Endothelial cell of umbilical vein (primary cell): ENCODE results near the gene FIBCD1.

Experiments used
- MYC ChIP-seq: IDR thresholded peaks from one replicate; pipeline ENCODE4 v1.6.1; 2011; ENCODE audit warnings: mild to moderate bottlenecking, low read depth, low read length
- POLR2A ChIP-seq: IDR thresholded peaks from 2 replicates; pipeline ENCODE4 v1.6.1; 2012; ENCODE audit warnings: low read depth, mild to moderate bottlenecking, control low read depth, low read length
- TF ChIP-seq, protein P1 (sequence below), 2 donors: IDR thresholded peaks; 1 replicate in 1 of 2; 2 replicates in 1 of 2; pipeline ENCODE4 v1.5.1; 2011; ENCODE audit warnings: low read length in 2 of 2, mild to moderate bottlenecking in 2 of 2, moderate library complexity in 2 of 2, control low read depth in 1 of 2, inconsistent platforms in 1 of 2, low read depth in 1 of 2; ENCODE audit not compliant: insufficient read depth in 1 of 2; ENCODE audit errors: extremely low read depth in 1 of 2

- no peak for TF ChIP-seq POLR2A
- TF ChIP-seq, protein P1, sequence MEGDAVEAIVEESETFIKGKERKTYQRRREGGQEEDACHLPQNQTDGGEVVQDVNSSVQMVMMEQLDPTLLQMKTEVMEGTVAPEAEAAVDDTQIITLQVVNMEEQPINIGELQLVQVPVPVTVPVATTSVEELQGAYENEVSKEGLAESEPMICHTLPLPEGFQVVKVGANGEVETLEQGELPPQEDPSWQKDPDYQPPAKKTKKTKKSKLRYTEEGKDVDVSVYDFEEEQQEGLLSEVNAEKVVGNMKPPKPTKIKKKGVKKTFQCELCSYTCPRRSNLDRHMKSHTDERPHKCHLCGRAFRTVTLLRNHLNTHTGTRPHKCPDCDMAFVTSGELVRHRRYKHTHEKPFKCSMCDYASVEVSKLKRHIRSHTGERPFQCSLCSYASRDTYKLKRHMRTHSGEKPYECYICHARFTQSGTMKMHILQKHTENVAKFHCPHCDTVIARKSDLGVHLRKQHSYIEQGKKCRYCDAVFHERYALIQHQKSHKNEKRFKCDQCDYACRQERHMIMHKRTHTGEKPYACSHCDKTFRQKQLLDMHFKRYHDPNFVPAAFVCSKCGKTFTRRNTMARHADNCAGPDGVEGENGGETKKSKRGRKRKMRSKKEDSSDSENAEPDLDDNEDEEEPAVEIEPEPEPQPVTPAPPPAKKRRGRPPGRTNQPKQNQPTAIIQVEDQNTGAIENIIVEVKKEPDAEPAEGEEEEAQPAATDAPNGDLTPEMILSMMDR (IDR thresholded peaks at IDR 0.05; ENCODE audit: extremely low read depth in 1 of 2, insufficient read depth in 1 of 2, low read depth in 1 of 2, low read length in 2 of 2) = peak in 1 of 2 donors; percentile 16
- no peak for TF ChIP-seq MYC
Measured at GRCh38 chr9:130893341-130894101, 45.5 kb downstream of the FIBCD1 start.
